B cell (primary cell): ENCODE data around the gene PRKCH. TPM values are rescaled to one million over a fixed set of nuclear protein-coding genes. Genes with fewer than 3 reads are reported as not detected.

Experiments
- ATAC-seq: fragments of 200-7000 bp; cut with Tn5 transposase; one replicate; pipeline ENCODE4 v1.10.0; 2021; ENCODE audit warnings: low read depth, mild to moderate bottlenecking, moderate number of reproducible peaks, moderate library complexity
- CTCF ChIA-PET: fragments of 350-600 bp; sonication (Branson Sonifier 250); formaldehyde crosslinking; loops from one replicate; lab custom pipeline; 2021; ENCODE audit warnings: antibody characterized with exemption, inconsistent platforms; lab: Charles Lee
- POLR2A ChIA-PET: fragments of 350-600 bp; sonication (Branson Sonifier 250); formaldehyde crosslinking; loops from one replicate; lab custom pipeline; 2021; ENCODE audit warnings: antibody characterized with exemption; lab: Charles Lee
- DNase-seq: peaks from one replicate; pipeline ENCODE4 v3.0.0; 2013
- H2AFZ ChIP-seq: 2 replicates; pipeline ENCODE4 v1.6.1; 2012; ENCODE audit warnings: mild to moderate bottlenecking, low read depth, low read length; ENCODE audit not compliant: insufficient read depth, poor library complexity, severe bottlenecking
- H3K27ac ChIP-seq, 2 donors: 1 replicate in 1 of 2; 2 replicates in 1 of 2; pipeline ENCODE4 v1.5.1; 2012 to 2013; ENCODE audit warnings: low read length in 2 of 2, mild to moderate bottlenecking in 2 of 2, moderate library complexity in 1 of 2
- H3K27me3 ChIP-seq, 4 experiments: fragments of 200-600 bp in 1 of 4; sonication (generic) in 1 of 4; replicated peaks in 1 of 4; 1 replicate in 2 of 4; 2 replicates in 2 of 4; pipeline versions ENCODE4 v1.6.1 to v1.7.0; 2013 to 2016; ENCODE audit warnings: low read length in 3 of 4, mild to moderate bottlenecking in 2 of 4, mixed read lengths in 1 of 4, moderate library complexity in 1 of 4; ENCODE audit not compliant: insufficient read depth in 4 of 4, control insufficient read depth in 3 of 4; ENCODE audit errors: control extremely low read depth in 1 of 4
- H3K36me3 ChIP-seq, 2 experiments: replicated peaks in 1 of 2; 1 replicate in 1 of 2; 2 replicates in 1 of 2; pipeline versions ENCODE4 v1.6.1 to v1.7.1; 2013; ENCODE audit warnings: low read length in 1 of 2; ENCODE audit not compliant: insufficient read depth in 2 of 2, control insufficient read depth in 1 of 2; ENCODE audit errors: control extremely low read depth in 1 of 2, extremely low read depth in 1 of 2
- H3K4me1 ChIP-seq, 2 donors: fragments of 200-600 bp in 1 of 2; sonication (generic) in 1 of 2; 1 replicate in 1 of 2; 2 replicates in 1 of 2; pipeline versions ENCODE4 v1.5.1 to v1.6.1; 2013 to 2017; ENCODE audit warnings: low read length in 2 of 2; ENCODE audit not compliant: control insufficient read depth in 2 of 2, insufficient read depth in 2 of 2
- H3K4me2 ChIP-seq: replicated peaks from 2 replicates; pipeline ENCODE3; 2012; ENCODE audit warnings: mild to moderate bottlenecking, low read depth, low read length; ENCODE audit not compliant: poor library complexity, severe bottlenecking
- H3K4me3 ChIP-seq, 5 experiments: fragments of 200-600 bp in 1 of 5; sonication (generic) in 1 of 5; 1 replicate in 3 of 5; 2 replicates in 2 of 5; pipeline versions ENCODE4 v1.5.1 to v1.7.0; 2011 to 2016; ENCODE audit warnings: low read length in 4 of 5, mild to moderate bottlenecking in 4 of 5, low read depth in 2 of 5, control low read depth in 1 of 5, moderate library complexity in 1 of 5; ENCODE audit not compliant: insufficient read depth in 1 of 5; ENCODE audit errors: control extremely low read depth in 1 of 5, extremely low read depth in 1 of 5
- H3K79me2 ChIP-seq: fragments of 200-600 bp; sonication (generic); one replicate; pipeline ENCODE4 v1.6.0; 2016; ENCODE audit warnings: low read length; ENCODE audit not compliant: control insufficient read depth, insufficient read depth
- H3K9ac ChIP-seq: fragments of 200-600 bp; sonication (generic); 2 replicates; pipeline ENCODE4 v1.6.1; 2017; ENCODE audit warnings: mild to moderate bottlenecking, low read length, moderate library complexity
- H3K9me3 ChIP-seq, 3 donors: one replicate each; pipeline versions ENCODE4 v1.6.1 to v1.7.1; 2013; ENCODE audit warnings: low read length in 2 of 3; ENCODE audit not compliant: control insufficient read depth in 2 of 3, insufficient read depth in 1 of 3; ENCODE audit errors: control extremely low read depth in 1 of 3
- H4K20me1 ChIP-seq: 2 replicates; pipeline ENCODE4 v1.6.0; 2012; ENCODE audit warnings: mild to moderate bottlenecking, low read length; ENCODE audit not compliant: insufficient read depth, control insufficient read depth, poor library complexity, severe bottlenecking
- H3K27ac Mint-ChIP-seq: one replicate; pipeline ENCODE4 v1.8.0; 2021; ENCODE audit warnings: mixed read lengths
- H3K27me3 Mint-ChIP-seq: one replicate; pipeline ENCODE4 v1.8.0; 2021; ENCODE audit warnings: mixed read lengths
- H3K4me1 Mint-ChIP-seq: one replicate; pipeline ENCODE4 v1.8.0; 2021; ENCODE audit warnings: mixed read lengths
- H3K4me3 Mint-ChIP-seq: one replicate; pipeline ENCODE4 v1.8.0; 2021; ENCODE audit warnings: mixed read lengths
- H3K9me3 Mint-ChIP-seq: one replicate; pipeline ENCODE4 v1.8.0; 2022; ENCODE audit warnings: mixed read lengths; ENCODE audit not compliant: insufficient read depth
- CTCF ChIP-seq: fragments of 200-600 bp; IDR thresholded peaks from one replicate; pipeline ENCODE4 v1.8.0; 2022; ENCODE audit warnings: antibody characterized with exemption, mild to moderate bottlenecking
- EZH2 ChIP-seq: IDR thresholded peaks from 2 replicates; pipeline ENCODE4 v1.6.1; 2012; ENCODE audit warnings: borderline replicate concordance, low read depth, mild to moderate bottlenecking, moderate library complexity, low read length; ENCODE audit not compliant: insufficient read depth, poor library complexity, severe bottlenecking
- WGBS: methylation state at CpG from one replicate; pipeline ENCODE4 v1.1.5; 2013; ENCODE audit warnings: missing lambda C conversion rate; ENCODE audit not compliant: insufficient coverage; 5-methylcytosine and 5-hydroxymethylcytosine counted together
- intact Hi-C: fragments of 100-400 bp; cut with micrococcal nuclease; formaldehyde crosslinking; loops from one replicate; pipeline ENCODE4 v1.10.0; 2022
- polyA plus RNA-seq: library from polyadenylated mRNA; depleted of rRNA; stranded (reverse); fragments of >200 nt; gene quantifications from 2 replicates; pipeline ENCODE4 v1.2.3, GENCODE V29; 2012
- total RNA-seq, 2 donors: library from RNA; stranded (reverse); fragments of 120-200 nt in 1 of 2; gene quantifications; 1 replicate in 1 of 2; 2 replicates in 1 of 2; pipeline versions ENCODE4 v1.2.3 to v1.2.4, GENCODE V29; 2013 to 2022

PRKCH gene
- total and polyA plus RNA-seq, 2 donors (not counting 1 experiment from before 2014, with no cell fraction given): 2.0 to 5.0 TPM

GRCh38 chr14:61565836-61566536 is 244.6 kb downstream of the PRKCH start:
- Histone ChIP-seq H2AFZ (no peak overlapping the region), H3K79me2 (no peaks in the 10 kb centered on the region), H3K36me3 (no peaks in the 10 kb centered on the region), H3K27me3 (no peaks in the 10 kb centered on the region), H3K4me3 (no peak overlapping the region), H3K9me3 (no peaks in the 10 kb centered on the region), H3K4me1 (peaks cover 41 to 47% of the 10 kb centered on the region in 2 donors), H3K9ac (no peak overlapping the region), H3K4me2 (no peak overlapping the region), H3K27ac (no peak overlapping the region), H4K20me1 (no peaks in the 10 kb centered on the region)
- DNase-seq: no peak
- intact Hi-C loops: loop anchor here (5.0 kb wide), 2 partner anchors 41 to 146 kb away; no protein-coding TSS in a partner anchor
- ATAC-seq: no peak
- TF ChIP-seq CTCF: no peak
- no peak for TF ChIP-seq EZH2
- Mint-ChIP-seq H3K4me1 (peaks cover 56% of the 10 kb centered on the region), H3K9me3 (no peaks in the 10 kb centered on the region), H3K27ac (peak overlapping the region; percentile 22), H3K27me3 (no peaks in the 10 kb centered on the region), H3K4me3 (no peak overlapping the region)
- POLR2A ChIA-PET: interaction anchor here (0.6 to 1.4 kb wide), 3 partner anchors 21 to 188 kb away, joined by 3 to 8 read pairs (median 4); no protein-coding TSS in a partner anchor
- CTCF ChIA-PET: interaction anchor here (0.8 to 2.4 kb wide), 7 partner anchors 12 to 272 kb away, joined by 3 to 6 read pairs (median 4); no protein-coding TSS in a partner anchor
- WGBS: no CpG with 5 or more reads among the region's 3 CpGs
